Lower leg skin (tissue), 4 donors: ENCODE results near the gene ZCCHC24. TPM values are rescaled to one million over a fixed set of nuclear protein-coding genes. Genes with fewer than 3 reads are reported as not detected.

ENCODE experiments used
- DNase-seq, 2 donors: peaks; one replicate each; pipeline ENCODE4 v3.0.0-alpha.2; 2019; ENCODE audit warnings: low spot score in 2 of 2
- H3K4me3 ChIP-seq: fragments of 200-600 bp; sonication (generic); 2 replicates; pipeline ENCODE4 v1.5.1; 2017; ENCODE audit warnings: mild to moderate bottlenecking, low read depth; ENCODE audit not compliant: poor library complexity, severe bottlenecking
- POLR2A ChIP-seq, 2 donors: fragments of 450-650 bp; IDR thresholded peaks; one replicate each; pipeline ENCODE4 v1.6.1; 2016 to 2017; ENCODE audit warnings: antibody characterized with exemption in 2 of 2, mild to moderate bottlenecking in 1 of 2, moderate library complexity in 1 of 2
- WGBS, 2 donors: methylation state at CpG; one replicate each; pipeline ENCODE4 v1.1.5; 2018; 5-methylcytosine and 5-hydroxymethylcytosine counted together
- intact Hi-C: fragments of 100-400 bp; cut with DNase I; formaldehyde crosslinking; loops from one replicate; pipeline ENCODE4 v1.15.0; 2023; ENCODE audit warnings: low total_unique reads
- total RNA-seq, 4 donors: library from RNA; depleted of rRNA; stranded (reverse); fragments of >200 nt; gene quantifications; one replicate each; pipeline ENCODE4 v1.1.0, GENCODE V29; 2016
- TF ChIP-seq, protein P1 (sequence below), 3 donors: fragments of 450-650 bp; IDR thresholded peaks; one replicate each; pipeline ENCODE4 v1.5.1; 2016; ENCODE audit warnings: antibody characterized with exemption in 3 of 3, mild to moderate bottlenecking in 3 of 3, moderate library complexity in 2 of 3

ZCCHC24 gene
- total RNA-seq, 4 donors from 2014 or later = 9.9 to 16.8 (median 13.1) TPM

DNA sequence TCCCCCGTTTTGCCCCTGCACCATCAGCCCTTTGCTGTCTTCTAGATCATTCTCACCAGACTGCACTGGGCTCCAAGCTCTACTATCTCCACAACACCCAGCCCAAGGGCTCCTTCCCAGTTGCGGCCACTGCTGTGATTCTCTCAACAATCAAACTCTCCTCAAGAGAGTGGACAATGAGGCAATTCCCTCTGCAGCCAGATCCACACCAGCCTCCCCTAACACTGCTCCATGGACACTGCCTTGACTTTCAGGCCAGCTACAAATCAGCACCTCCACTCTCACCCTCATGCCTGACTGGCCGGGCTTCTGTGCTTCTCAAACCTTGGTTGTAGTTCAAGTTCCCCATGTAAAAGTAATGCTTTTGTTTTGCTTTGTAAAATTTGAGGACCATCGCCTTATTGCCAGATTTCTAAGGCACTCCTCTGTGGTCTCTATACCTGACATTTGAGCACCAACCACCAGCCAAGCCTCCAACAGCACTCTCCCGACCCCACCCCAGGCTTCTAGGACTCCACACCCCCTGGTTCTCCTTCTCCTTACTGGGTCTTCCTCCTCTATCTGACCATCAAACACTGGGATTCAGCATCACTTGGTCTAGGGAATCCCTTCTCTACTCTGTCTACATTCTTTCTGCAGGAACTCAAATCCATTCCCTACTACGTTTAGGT is 52.8 kb downstream of the ZCCHC24 start:
- TF ChIP-seq POLR2A (IDR thresholded peaks at IDR 0.05) = no peak
- TF ChIP-seq, protein P1, sequence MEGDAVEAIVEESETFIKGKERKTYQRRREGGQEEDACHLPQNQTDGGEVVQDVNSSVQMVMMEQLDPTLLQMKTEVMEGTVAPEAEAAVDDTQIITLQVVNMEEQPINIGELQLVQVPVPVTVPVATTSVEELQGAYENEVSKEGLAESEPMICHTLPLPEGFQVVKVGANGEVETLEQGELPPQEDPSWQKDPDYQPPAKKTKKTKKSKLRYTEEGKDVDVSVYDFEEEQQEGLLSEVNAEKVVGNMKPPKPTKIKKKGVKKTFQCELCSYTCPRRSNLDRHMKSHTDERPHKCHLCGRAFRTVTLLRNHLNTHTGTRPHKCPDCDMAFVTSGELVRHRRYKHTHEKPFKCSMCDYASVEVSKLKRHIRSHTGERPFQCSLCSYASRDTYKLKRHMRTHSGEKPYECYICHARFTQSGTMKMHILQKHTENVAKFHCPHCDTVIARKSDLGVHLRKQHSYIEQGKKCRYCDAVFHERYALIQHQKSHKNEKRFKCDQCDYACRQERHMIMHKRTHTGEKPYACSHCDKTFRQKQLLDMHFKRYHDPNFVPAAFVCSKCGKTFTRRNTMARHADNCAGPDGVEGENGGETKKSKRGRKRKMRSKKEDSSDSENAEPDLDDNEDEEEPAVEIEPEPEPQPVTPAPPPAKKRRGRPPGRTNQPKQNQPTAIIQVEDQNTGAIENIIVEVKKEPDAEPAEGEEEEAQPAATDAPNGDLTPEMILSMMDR (IDR thresholded peaks at IDR 0.05) = no peak
- H3K4me3 ChIP-seq = no peak overlapping the region
- 73 to 92% methylated on average over 6 of the region's 6 CpGs for WGBS, 2 donors
- peak in 1 of 2 donors; percentile 68 for DNase-seq
- intact Hi-C loops = no loop called here

DNA sequence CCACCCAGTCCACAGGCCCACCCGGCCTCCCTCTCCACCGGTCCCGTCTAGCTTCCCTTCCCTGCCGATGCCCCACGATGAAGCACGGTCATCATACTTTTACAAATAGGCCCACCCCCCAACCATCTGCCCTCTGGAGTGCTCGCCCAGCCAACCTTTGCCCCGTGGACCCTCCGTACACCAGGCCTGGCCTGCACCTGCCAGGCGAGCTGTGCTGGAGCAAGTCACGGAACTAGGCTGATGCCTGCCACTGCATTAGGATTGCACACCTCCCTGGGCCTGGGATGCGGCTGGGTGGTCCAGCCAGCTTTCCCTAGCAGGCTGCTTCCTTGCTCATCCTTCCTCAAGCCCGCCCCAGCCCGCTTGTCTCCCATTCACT is 53.4 kb downstream of the ZCCHC24 start:
- DNase-seq = peak in 1 of 2 donors; percentile 83
- H3K4me3 ChIP-seq = no peak overlapping the region
- TF ChIP-seq POLR2A (IDR thresholded peaks at IDR 0.05) = no peak
- TF ChIP-seq, protein P1 (IDR thresholded peaks at IDR 0.05) = no peak
- intact Hi-C loops = no loop called here
- WGBS, 2 donors = 78 to 89% methylated on average over 14 of the region's 14 CpGs

DNA sequence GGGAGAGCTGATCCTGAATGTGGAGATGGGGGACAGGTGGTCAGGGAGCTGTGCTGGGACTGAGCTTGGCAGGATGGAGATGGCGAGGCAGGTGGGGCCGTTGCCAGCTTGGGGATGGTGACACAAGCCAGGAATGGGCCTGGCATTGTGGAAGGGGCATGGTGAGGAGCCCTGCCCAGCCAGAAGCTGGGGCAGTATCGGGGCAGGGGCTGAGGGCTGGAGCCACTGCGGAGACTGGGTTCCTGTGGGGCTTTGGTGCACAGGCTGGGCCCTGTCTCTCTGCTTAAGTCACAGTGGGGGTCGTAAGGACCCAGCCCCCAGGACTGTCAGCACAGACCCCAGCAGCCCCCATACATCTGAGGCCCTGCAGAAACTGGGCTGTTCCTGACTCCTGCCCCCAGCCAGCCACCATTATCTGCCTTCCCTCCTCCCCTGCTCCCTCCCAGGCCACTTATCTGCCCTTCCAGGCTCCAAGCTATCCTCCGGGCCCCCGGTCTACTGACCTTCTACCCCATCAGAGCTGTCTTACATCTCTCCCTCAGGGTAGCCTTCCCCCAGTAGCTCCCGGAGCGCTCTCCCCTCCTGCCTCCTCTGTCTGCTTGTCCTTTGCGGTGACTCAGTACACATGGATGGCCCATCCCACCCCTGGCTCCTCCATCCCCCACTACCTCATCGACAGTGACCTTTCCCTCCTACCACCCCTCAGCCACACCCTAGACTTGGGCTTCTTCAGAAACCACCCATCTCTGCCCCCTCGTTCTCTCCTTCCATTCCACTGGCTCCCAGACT is 54.0 kb downstream of the ZCCHC24 start:
- H3K4me3 ChIP-seq = no peak overlapping the region
- peak in 1 of 2 donors; percentile 86 for DNase-seq
- no peak for TF ChIP-seq POLR2A (IDR thresholded peaks at IDR 0.05)
- TF ChIP-seq, protein P1 (IDR thresholded peaks at IDR 0.05) = no peak
- 80 to 83% methylated on average over 12 of the region's 12 CpGs for WGBS, 2 donors
- intact Hi-C loops = no loop called here

DNA sequence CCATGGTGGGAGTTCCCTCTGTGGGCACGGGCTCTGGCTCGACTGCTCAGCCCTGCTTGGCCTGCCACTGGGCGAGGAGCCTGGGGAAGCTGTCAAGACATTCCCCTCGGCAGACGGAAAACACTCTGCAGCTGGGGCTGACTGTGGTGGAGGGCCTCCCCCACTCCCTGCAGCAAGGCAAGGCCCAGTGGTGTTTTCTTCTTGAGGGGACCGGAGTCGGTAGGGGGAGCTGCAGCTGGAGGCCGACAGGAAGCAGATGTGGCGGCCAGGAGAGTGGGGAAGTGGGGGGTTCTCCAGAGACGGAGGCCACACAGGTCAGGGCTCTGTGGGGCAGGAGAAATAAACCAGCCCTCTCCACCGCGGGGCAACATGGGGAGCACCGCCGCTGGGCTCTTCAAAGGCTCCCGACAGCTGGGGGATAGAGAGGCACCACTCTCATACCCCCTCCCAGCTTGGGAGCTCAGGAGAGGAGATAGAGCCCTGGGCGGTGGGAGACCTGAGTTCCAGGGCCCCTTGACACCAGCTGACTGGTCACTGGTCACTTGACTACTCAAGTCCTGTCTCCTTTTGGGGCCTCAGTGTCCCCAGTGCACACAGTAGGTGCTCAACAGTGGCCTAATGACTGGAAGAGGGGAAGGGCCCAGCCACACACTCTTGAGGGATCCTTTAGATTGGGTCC is 54.7 kb downstream of the ZCCHC24 start:
- 75 to 77% methylated on average over 15 to 16 of the region's 16 CpGs for WGBS, 2 donors
- intact Hi-C loops = no loop called here
- DNase-seq = peak in 1 of 2 donors; percentile 76
- no peak overlapping the region for H3K4me3 ChIP-seq
- TF ChIP-seq, protein P1 (IDR thresholded peaks at IDR 0.05) = no peak
- no peak for TF ChIP-seq POLR2A (IDR thresholded peaks at IDR 0.05)

DNA sequence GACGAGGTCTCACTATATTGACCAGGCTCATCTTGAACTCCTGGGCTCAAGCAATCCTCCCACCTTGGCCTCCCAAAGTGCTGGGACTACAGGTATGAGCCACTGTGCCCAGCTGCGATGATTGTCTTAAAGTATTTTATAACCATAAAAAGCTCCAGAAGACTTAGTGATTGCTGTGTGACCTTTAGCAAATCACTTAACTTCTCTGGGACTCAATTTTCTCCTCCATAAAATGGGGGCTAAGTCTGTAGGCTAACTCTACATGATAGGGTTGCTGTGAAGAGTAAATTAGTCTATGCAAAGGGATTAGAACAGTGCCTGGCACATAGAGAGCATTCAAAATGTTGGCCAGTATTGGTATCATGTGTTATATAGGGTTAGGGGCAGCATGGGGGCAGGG is 55.4 kb downstream of the ZCCHC24 start:
- intact Hi-C loops = no loop called here
- 94 to 95% methylated on average over 2 of the region's 2 CpGs for WGBS, 2 donors
- no peak for DNase-seq
- TF ChIP-seq, protein P1 (IDR thresholded peaks at IDR 0.05) = no peak
- no peak for TF ChIP-seq POLR2A (IDR thresholded peaks at IDR 0.05)
- H3K4me3 ChIP-seq = no peak overlapping the region
